ENCODE results near the gene UNC50.

- TF ChIP-seq CTCF (IDR thresholded peaks at IDR 0.05): no peak
- no peak for TF ChIP-seq POLR2A (IDR thresholded peaks at IDR 0.05)
Measured at GRCh38 chr2:98572211-98572610, 36.2 kb upstream of the UNC50 start.
